ENCODE results near the gene HSPG2.

DNA sequence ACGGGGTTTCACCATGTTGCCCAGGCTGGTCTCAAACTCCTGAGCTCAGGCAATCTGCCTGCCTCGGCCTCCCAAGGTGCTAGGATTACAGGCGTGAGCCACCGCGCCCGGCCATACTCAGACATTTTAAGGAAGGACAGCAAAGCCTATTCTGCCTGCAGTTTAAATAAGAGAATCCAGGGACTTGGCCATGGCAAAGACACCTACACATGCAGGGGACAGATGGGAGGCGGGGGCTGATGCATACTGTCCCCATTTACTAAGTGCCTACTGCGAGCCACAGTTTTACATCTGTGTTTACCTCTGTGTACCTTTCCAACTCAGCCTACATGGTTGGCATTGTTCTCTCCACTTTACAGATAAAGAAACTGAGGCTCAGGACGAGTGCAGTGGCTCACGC lies 99.6 kb downstream of the HSPG2 start:
- TF ChIP-seq, protein P1, sequence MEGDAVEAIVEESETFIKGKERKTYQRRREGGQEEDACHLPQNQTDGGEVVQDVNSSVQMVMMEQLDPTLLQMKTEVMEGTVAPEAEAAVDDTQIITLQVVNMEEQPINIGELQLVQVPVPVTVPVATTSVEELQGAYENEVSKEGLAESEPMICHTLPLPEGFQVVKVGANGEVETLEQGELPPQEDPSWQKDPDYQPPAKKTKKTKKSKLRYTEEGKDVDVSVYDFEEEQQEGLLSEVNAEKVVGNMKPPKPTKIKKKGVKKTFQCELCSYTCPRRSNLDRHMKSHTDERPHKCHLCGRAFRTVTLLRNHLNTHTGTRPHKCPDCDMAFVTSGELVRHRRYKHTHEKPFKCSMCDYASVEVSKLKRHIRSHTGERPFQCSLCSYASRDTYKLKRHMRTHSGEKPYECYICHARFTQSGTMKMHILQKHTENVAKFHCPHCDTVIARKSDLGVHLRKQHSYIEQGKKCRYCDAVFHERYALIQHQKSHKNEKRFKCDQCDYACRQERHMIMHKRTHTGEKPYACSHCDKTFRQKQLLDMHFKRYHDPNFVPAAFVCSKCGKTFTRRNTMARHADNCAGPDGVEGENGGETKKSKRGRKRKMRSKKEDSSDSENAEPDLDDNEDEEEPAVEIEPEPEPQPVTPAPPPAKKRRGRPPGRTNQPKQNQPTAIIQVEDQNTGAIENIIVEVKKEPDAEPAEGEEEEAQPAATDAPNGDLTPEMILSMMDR (IDR thresholded peaks at IDR 0.05; ENCODE audit: insufficient read depth, low read length), result no peak
- TF ChIP-seq, protein P2, sequence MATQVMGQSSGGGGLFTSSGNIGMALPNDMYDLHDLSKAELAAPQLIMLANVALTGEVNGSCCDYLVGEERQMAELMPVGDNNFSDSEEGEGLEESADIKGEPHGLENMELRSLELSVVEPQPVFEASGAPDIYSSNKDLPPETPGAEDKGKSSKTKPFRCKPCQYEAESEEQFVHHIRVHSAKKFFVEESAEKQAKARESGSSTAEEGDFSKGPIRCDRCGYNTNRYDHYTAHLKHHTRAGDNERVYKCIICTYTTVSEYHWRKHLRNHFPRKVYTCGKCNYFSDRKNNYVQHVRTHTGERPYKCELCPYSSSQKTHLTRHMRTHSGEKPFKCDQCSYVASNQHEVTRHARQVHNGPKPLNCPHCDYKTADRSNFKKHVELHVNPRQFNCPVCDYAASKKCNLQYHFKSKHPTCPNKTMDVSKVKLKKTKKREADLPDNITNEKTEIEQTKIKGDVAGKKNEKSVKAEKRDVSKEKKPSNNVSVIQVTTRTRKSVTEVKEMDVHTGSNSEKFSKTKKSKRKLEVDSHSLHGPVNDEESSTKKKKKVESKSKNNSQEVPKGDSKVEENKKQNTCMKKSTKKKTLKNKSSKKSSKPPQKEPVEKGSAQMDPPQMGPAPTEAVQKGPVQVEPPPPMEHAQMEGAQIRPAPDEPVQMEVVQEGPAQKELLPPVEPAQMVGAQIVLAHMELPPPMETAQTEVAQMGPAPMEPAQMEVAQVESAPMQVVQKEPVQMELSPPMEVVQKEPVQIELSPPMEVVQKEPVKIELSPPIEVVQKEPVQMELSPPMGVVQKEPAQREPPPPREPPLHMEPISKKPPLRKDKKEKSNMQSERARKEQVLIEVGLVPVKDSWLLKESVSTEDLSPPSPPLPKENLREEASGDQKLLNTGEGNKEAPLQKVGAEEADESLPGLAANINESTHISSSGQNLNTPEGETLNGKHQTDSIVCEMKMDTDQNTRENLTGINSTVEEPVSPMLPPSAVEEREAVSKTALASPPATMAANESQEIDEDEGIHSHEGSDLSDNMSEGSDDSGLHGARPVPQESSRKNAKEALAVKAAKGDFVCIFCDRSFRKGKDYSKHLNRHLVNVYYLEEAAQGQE (IDR thresholded peaks at IDR 0.05; ENCODE audit: insufficient replicate concordance, low read depth), result no peak
- TF ChIP-seq POLR2AphosphoS5 (IDR thresholded peaks at IDR 0.05; ENCODE audit: low read depth), result no peak
- TF ChIP-seq SPI1 (IDR thresholded peaks at IDR 0.05; ENCODE audit: borderline replicate concordance, low read depth), result no peak
- TF ChIP-seq GABPA (IDR thresholded peaks at IDR 0.05; ENCODE audit: low read depth), result no peak
